Peyer's patch (tissue), 4 donors: Measurements from ENCODE around the gene SLC6A16. TPM values are rescaled to one million over a fixed set of nuclear protein-coding genes. Genes with fewer than 3 reads are reported as not detected.
"Not testable (repeated sequence)": the region's sequence is repeated elsewhere in the genome, so short reads cannot be mapped to it uniquely, and the experiment has no call there.

Experiments used
- DNase-seq, 3 donors: peaks; one replicate each; pipeline ENCODE4 v3.0.0-alpha.2; 2017 to 2019
- H3K27ac ChIP-seq, 4 donors: fragments of 200-600 bp; sonication (generic); one replicate each; pipeline ENCODE4 v1.5.1; 2016 to 2019
- H3K27me3 ChIP-seq, 2 donors: fragments of 200-600 bp; sonication (generic); one replicate each; pipeline ENCODE4 v1.5.1; 2019
- H3K36me3 ChIP-seq, 3 donors: fragments of 200-600 bp; sonication (generic); one replicate each; pipeline ENCODE4 v1.5.1; 2016 to 2019
- H3K4me1 ChIP-seq, 4 donors: fragments of 200-600 bp; sonication (generic); one replicate each; pipeline ENCODE4 v1.5.1; 2016 to 2019
- H3K4me3 ChIP-seq, 4 donors: fragments of 200-600 bp; sonication (generic); 1 replicate in 3 of 4; 2 replicates in 1 of 4; pipeline ENCODE4 v1.5.1; 2016 to 2019; ENCODE audit warnings: mild to moderate bottlenecking in 1 of 4
- H3K9me3 ChIP-seq, 4 donors: fragments of 200-600 bp; sonication (generic); one replicate each; pipeline ENCODE4 v1.5.1; 2016 to 2019; ENCODE audit warnings: mild to moderate bottlenecking in 1 of 4
- CTCF ChIP-seq, 6 experiments: fragments of 450-650 bp in 4 of 6; fragments of 200-600 bp in 2 of 6; sonication (generic) in 1 of 6; IDR thresholded peaks; one replicate each; pipeline ENCODE4 v1.5.1; 2017 to 2019; ENCODE audit warnings: antibody characterized with exemption in 6 of 6, mild to moderate bottlenecking in 3 of 6, moderate library complexity in 1 of 6
- POLR2A ChIP-seq, 2 donors: fragments of 450-650 bp; IDR thresholded peaks; one replicate each; pipeline ENCODE4 v1.5.1; 2017; ENCODE audit warnings: antibody characterized with exemption in 2 of 2, mild to moderate bottlenecking in 2 of 2, moderate library complexity in 2 of 2
- total RNA-seq, 4 donors: library from RNA; depleted of rRNA; stranded (reverse); fragments of >200 nt; gene quantifications; one replicate each; pipeline ENCODE4 v1.1.0, GENCODE V29; 2016

Gene SLC6A16
- total RNA-seq, 4 donors from 2014 or later = 0.27 to 5.8 TPM; not detected in 2

GRCh38 chr19:49301165-49301865, 23.7 kb downstream of the SLC6A16 start:
- H3K9me3 ChIP-seq = peaks cover 0 to 2% (median 0%) of the 10 kb centered on the region in 4 donors
- peaks cover 0 to 8% (median 0%) of the 10 kb centered on the region in 4 donors for H3K4me1 ChIP-seq
- no peaks in the 10 kb centered on the region for H3K27me3 ChIP-seq
- peak; percentile 83 to 94 (median 86) for DNase-seq
- no peaks in the 10 kb centered on the region for H3K36me3 ChIP-seq
- H3K27ac ChIP-seq = no peak overlapping the region
- H3K4me3 ChIP-seq = no peak overlapping the region
- TF ChIP-seq CTCF (IDR thresholded peaks at IDR 0.05) (peak; percentile 73 to 93 (median 76)), POLR2A (IDR thresholded peaks at IDR 0.05) (no peak)

GRCh38 chr19:49298653-49299052, 26.3 kb downstream of the SLC6A16 start:
- not testable (repeated sequence) for H3K4me3 ChIP-seq, H3K9me3 ChIP-seq, H3K27me3 ChIP-seq, H3K36me3 ChIP-seq, H3K27ac ChIP-seq, H3K4me1 ChIP-seq, DNase-seq

GRCh38 chr19:49297403-49297802, 27.6 kb downstream of the SLC6A16 start:
- H3K27me3 ChIP-seq = no peaks in the 10 kb centered on the region
- TF ChIP-seq CTCF (IDR thresholded peaks at IDR 0.05) (no peak), POLR2A (IDR thresholded peaks at IDR 0.05) (no peak)
- DNase-seq = no peak

GRCh38 chr19:49295208-49295880, 29.6 kb downstream of the SLC6A16 start:
- no peaks in the 10 kb centered on the region for H3K36me3 ChIP-seq
- no peak for TF ChIP-seq POLR2A (IDR thresholded peaks at IDR 0.05)
- TF ChIP-seq CTCF (IDR thresholded peaks at IDR 0.05) = no peak
- no peak overlapping the region for H3K27ac ChIP-seq
- no peaks in the 10 kb centered on the region for H3K4me1 ChIP-seq
- no peak for DNase-seq
- H3K27me3 ChIP-seq = no peaks in the 10 kb centered on the region
- H3K4me3 ChIP-seq = no peak overlapping the region
- H3K9me3 ChIP-seq = no peaks in the 10 kb centered on the region

More at GRCh38 chr19:49297403-49297802, 27.6 kb downstream of the SLC6A16 start:
- no peak overlapping the region for H3K4me3 ChIP-seq
- no peaks in the 10 kb centered on the region for H3K36me3 ChIP-seq
- H3K27ac ChIP-seq = no peak overlapping the region
- H3K4me1 ChIP-seq = peaks cover 0 to 8% (median 0%) of the 10 kb centered on the region in 4 donors
- H3K9me3 ChIP-seq = no peaks in the 10 kb centered on the region

GRCh38 chr19:49294401-49294800, 30.6 kb downstream of the SLC6A16 start:
- Histone ChIP-seq H3K4me3 (no peak overlapping the region), H3K27ac (no peak overlapping the region), H3K27me3 (no peaks in the 10 kb centered on the region), H3K9me3 (no peaks in the 10 kb centered on the region), H3K36me3 (no peaks in the 10 kb centered on the region), H3K4me1 (no peaks in the 10 kb centered on the region)
- DNase-seq = no peak
- TF ChIP-seq POLR2A (IDR thresholded peaks at IDR 0.05) = no peak
- no peak for TF ChIP-seq CTCF (IDR thresholded peaks at IDR 0.05)

- Histone ChIP-seq H3K9me3 (no peaks in the 10 kb centered on the region), H3K36me3 (no peaks in the 10 kb centered on the region), H3K27me3 (no peaks in the 10 kb centered on the region), H3K4me1 (no peaks in the 10 kb centered on the region), H3K4me3 (no peak overlapping the region), H3K27ac (no peak overlapping the region)
- TF ChIP-seq POLR2A (IDR thresholded peaks at IDR 0.05) = no peak
- no peak for TF ChIP-seq CTCF (IDR thresholded peaks at IDR 0.05)
- DNase-seq = no peak
Measured at GRCh38 chr19:49290517-49290916, 34.5 kb downstream of the SLC6A16 start.

GRCh38 chr19:49289286-49289685, 35.7 kb downstream of the SLC6A16 start:
- not testable (repeated sequence) for H3K4me3 ChIP-seq, H3K27ac ChIP-seq, DNase-seq, H3K36me3 ChIP-seq, H3K9me3 ChIP-seq, H3K4me1 ChIP-seq, H3K27me3 ChIP-seq

- not testable (repeated sequence) for H3K27ac ChIP-seq, H3K9me3 ChIP-seq, H3K4me3 ChIP-seq, H3K36me3 ChIP-seq, DNase-seq, H3K27me3 ChIP-seq, H3K4me1 ChIP-seq
Measured at GRCh38 chr19:49288205-49288604, 36.8 kb downstream of the SLC6A16 start.
